Stimulated activated CD4-positive, alpha-beta T cell treated with anti-CD3 and anti-CD28 coated beads, Interleukin-12 subunit alpha, Interleukin-12 subunit beta, amount 100 ng/mL, for 4 hours (primary cell): ENCODE results near the gene RAB44.

Experiments used
- DNase-seq: peaks from one replicate; pipeline ENCODE4 v3.0.0-alpha.2; 2020

RAB44 gene

GRCh38 chr6:36753671-36754405 lies 56.2 kb downstream of the RAB44 start:
- DNase-seq = no peak

DNA sequence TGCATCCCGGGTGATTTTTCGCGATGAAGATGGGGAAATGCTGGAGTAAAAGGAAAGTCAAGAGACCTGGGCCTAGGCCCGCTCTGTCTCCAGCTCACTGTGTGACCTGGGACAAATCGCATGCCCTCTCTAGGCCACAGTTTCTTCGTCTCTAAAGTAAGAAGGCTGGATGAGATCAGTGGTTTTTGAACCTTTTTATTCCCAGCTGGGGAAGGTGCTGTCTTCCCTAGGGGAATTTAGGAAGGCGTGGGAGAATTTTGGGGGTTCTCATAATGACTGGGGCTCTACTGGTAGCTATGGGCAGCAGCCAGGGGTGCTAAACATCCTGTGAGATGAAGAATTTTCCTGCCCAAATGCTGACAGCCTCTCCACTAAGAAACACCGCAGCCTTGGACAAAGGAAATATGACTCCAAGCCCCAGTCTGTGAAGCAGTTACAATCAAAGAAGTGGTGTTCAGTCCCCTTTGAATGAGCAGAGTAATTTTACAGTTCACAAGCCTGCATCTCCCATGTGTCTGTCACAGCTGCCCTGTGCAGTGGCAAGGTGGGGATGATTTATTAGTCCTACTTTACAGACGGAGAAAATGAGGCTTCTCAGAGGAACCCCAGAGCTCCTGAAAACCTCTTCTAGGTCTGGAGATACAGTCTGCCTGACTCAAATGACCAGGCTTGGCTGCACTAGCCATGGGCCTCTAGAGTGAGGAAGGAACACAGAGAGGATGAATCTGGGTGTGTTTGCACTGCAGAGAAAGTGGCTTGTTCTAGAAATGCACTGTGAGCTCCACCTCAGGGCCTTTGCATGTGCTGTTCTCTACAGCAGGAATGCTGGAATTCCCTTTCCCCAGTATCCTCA lies 57.2 kb downstream of the RAB44 start:
- DNase-seq = no peak

- peak; percentile 61 for DNase-seq
Observed at GRCh38 chr6:36755435-36756348, 58.1 kb downstream of the RAB44 start.

DNA sequence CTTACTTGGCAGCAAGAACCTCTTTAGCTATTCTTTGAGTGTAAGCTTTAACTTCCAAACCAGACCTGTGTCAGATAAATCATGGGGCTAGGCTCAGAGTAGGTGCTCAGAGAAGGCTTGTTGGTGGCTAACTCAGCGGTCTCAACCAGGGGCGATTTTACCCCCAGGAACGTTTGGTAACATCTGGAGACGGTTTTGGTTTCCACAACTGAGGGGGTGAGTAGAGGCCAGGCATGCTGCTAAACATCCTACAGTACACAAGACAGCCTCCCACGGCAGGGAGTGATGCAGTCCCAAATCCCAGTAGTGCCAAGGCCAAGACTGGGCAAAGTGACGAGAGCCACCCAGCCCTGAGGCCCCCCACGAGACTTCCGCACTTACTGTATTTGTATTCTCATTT lies 59.2 kb downstream of the RAB44 start:
- no peak for DNase-seq

GRCh38 chr6:36757206-36757605 lies 59.6 kb downstream of the RAB44 start:
- no peak for DNase-seq

- DNase-seq = no peak
Observed at GRCh38 chr6:36757943-36758508, 60.4 kb downstream of the RAB44 start.

DNA sequence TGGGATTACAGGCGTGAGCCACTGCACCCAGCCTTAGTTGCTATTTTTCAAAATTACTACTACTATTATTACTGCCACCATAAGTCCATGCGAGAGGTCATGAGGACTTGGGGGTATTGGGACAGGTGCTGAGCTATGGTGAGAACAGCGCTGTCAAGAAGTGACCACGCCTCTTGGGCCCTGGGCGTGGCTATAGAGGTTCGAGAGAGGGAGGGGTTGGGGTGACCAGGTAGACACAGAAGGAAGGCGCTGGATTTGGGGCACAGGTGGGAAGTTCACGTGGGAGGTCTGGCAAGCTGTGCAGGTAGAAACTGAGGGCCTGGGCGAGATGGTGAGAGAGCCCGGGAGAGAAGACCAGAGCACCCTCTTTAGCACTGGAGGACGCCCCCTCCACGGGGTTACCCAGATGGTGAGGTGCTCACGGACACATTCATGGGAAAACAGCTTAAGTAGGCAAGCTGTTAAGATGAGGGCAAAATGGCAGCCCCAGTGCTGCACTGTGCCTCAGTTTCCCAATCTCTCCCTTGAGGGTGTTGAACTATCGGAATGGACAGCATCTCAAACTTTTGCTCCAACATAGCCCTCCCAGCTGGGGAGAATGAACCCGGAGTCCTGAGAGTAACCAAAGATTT lies 61.0 kb downstream of the RAB44 start:
- DNase-seq = no peak

GRCh38 chr6:36759148-36759759 lies 61.6 kb downstream of the RAB44 start:
- DNase-seq = peak; percentile 81

- DNase-seq = no peak
Observed at GRCh38 chr6:36760685-36761435, 63.2 kb downstream of the RAB44 start.

GRCh38 chr6:36762123-36762522 lies 64.5 kb downstream of the RAB44 start:
- DNase-seq = no peak

DNA sequence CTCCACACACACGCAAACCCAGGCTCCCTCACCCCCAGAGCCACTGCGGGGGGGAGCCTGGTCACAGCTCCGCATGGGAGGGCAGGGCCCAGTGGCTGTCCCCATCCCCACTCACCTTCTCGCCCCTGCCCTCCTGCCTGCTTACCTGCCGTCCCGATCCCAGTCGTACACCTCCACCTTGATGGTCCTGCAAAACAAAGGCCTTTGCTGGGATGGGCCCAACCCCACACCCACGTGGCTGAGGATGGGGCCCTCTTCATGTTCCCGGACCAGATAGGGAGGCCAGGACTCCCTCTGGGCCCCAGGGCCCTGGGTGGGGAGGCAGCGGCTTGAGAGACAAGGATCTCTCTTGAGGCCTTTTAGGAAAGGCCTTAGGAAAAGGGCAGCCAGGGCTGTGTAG lies 67.6 kb downstream of the RAB44 start:
- no peak for DNase-seq

GRCh38 chr6:36765594-36766398 lies 68.2 kb downstream of the RAB44 start:
- peak; percentile 74 for DNase-seq

DNA sequence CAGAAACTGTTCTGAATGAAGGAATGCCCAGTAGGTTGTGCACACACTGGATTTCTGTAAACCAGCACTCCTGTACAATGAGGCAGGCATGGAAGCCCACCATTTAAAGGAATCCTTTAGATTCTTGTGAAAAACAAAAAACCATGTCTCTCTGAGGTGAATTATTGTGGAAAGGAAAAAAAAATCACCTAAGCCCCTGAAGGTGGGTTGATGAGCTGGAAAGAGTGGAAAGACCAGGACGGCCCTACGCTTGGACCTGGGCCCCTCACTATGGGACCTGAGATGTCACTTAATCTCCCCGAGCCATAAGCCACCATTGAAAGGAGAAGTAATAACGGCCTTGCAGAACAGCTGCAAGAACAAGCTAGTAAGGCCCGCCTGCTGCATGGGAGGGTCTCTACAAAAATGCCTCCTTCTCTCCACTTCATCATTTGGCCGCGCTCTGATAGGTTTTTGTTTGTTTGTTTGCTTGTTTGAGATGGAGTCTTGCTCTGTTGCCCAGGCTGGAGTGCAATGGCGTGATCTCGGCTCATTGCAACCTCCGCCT lies 68.8 kb downstream of the RAB44 start:
- no peak for DNase-seq

GRCh38 chr6:36769183-36769675 lies 71.6 kb downstream of the RAB44 start:
- DNase-seq = no peak

- DNase-seq = no peak
Observed at GRCh38 chr6:36769676-36770499, 72.3 kb downstream of the RAB44 start.

DNA sequence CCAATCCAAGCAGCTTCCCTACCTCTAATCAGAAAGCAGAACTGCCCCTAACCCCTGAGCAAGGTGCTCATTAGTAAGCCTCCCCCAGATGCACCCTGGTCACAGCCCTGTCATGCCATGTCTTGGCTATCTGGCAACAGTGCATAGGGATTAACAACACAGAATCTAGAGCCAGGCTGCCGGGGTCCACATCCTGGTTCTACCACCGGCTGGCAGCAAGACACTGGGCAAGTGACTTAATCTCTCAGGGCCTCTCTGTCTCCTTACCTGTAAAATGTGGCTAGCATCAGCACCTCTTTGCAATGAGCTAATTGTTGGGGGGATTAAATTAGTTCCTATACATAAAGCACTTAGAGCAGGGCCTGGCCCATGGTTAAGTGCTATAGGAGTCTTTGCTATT lies 73.5 kb downstream of the RAB44 start:
- no peak for DNase-seq

GRCh38 chr6:36772397-36772796 lies 74.8 kb downstream of the RAB44 start:
- no peak for DNase-seq

DNA sequence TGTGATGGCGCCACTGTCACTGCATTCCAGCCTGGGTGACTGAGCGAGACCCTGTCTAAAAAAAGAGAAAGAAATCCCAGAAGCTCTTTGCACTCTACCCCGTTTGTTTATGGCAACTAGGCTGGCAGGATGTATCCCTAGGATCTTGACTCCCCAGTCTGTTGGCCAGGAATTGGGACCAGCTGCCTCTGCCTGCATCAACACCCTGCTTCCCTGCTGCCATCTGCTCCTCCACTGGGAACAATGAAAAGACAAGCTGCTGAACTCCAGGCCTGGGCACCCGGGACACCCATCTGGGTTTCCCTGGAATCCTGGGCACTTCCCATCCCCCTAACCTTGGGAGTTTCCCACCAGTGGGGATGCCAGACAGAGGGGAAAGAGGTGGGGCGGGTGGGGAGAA lies 76.7 kb downstream of the RAB44 start:
- no peak for DNase-seq

DNA sequence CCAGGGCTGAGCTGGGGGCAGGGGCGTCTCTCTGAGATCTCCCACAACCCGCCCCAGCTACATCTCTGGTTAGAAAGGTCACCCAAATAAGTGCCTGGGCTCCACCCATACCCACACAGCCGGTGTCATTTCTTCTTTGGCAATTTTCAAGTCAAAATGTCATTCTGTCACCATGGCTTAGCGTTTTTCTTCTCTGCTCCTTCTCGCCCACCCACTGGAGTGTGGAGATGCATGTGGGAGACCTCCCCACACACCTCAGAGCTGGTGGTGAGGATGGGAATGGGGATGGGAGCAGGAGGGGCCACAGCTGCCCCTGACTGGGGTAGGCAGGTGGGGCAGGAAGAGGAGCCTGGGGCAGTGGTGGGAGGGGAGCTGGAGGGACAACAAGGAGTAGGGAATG lies 78.5 kb downstream of the RAB44 start:
- DNase-seq = no peak
